Measurements from ENCODE around the gene MSRB1. TPM values are rescaled to one million over a fixed set of nuclear protein-coding genes. Genes with fewer than 3 reads are reported as not detected.
A peak's percentile ranks its signal among the peaks of the same experiment; 100 is the strongest.
"Not testable (repeated sequence)": the region's sequence is repeated elsewhere in the genome, so short reads cannot be mapped to it uniquely, and the experiment has no call there.

MSRB1 gene
- total RNA-seq, 2 donors from 2014 or later: 21.2 to 37.6 TPM

- H3K27me3 ChIP-seq (replicated peaks; ENCODE audit: insufficient read depth): no peaks in the 10 kb centered on the region
- no peak overlapping the region for H3K27ac ChIP-seq
- no peak for DNase-seq (ENCODE audit: low spot score)
- peaks cover 3 to 13% of the 10 kb centered on the region in 2 donors for H3K4me1 ChIP-seq (ENCODE audit: control insufficient read depth in 1 of 2, low read depth in 2 of 2)
- H3K9me3 ChIP-seq: no peaks in the 10 kb centered on the region
- H3K4me3 ChIP-seq: no peak overlapping the region
- peaks cover 11% of the 10 kb centered on the region for H3K36me3 ChIP-seq
- TF ChIP-seq CTCF (IDR thresholded peaks at IDR 0.05): no peak
- ATAC-seq (ENCODE audit: insufficient number of reproducible peaks, low FRiP score, low read depth): no peak
Observed at GRCh38 chr16:1944612-1945199, 1.7 kb upstream of the MSRB1 start.

- TF ChIP-seq CTCF (IDR thresholded peaks at IDR 0.05): no peak
- peaks cover 3 to 13% of the 10 kb centered on the region in 2 donors for H3K4me1 ChIP-seq (ENCODE audit: control insufficient read depth in 1 of 2, low read depth in 2 of 2)
- H3K27ac ChIP-seq: peak overlapping the region; percentile 82 to 90
- DNase-seq (ENCODE audit: low spot score) (no peak), ATAC-seq (ENCODE audit: insufficient number of reproducible peaks, low FRiP score, low read depth) (no peak)
- H3K36me3 ChIP-seq: peaks cover 30% of the 10 kb centered on the region
- peak overlapping the region; percentile 97 for H3K4me3 ChIP-seq
- no peaks in the 10 kb centered on the region for H3K27me3 ChIP-seq (replicated peaks; ENCODE audit: insufficient read depth)
- no peaks in the 10 kb centered on the region for H3K9me3 ChIP-seq
Observed at GRCh38 chr16:1942047-1942809, 771 bp downstream of the MSRB1 start.

- ATAC-seq (ENCODE audit: insufficient number of reproducible peaks, low FRiP score, low read depth): no peak
Observed at GRCh38 chr16:1941162-1942046, 1.6 kb downstream of the MSRB1 start.

GRCh38 chr16:1940273-1941161 is 2.5 kb downstream of the MSRB1 start:
- no peak for TF ChIP-seq CTCF (IDR thresholded peaks at IDR 0.05)
- no peaks in the 10 kb centered on the region for H3K9me3 ChIP-seq

More at GRCh38 chr16:1941162-1942046, 1.6 kb downstream of the MSRB1 start:
- DNase-seq (ENCODE audit: low spot score): no peak
- Histone ChIP-seq H3K9me3 (no peaks in the 10 kb centered on the region), H3K4me1 (ENCODE audit: control insufficient read depth in 1 of 2, low read depth in 2 of 2) (peaks cover 3 to 13% of the 10 kb centered on the region in 2 donors), H3K36me3 (peaks cover 36% of the 10 kb centered on the region), H3K4me3 (peak overlapping the region; percentile 97), H3K27ac (peak overlapping the region; percentile 2 to 90), H3K27me3 (replicated peaks; ENCODE audit: insufficient read depth) (no peaks in the 10 kb centered on the region)
- no peak for TF ChIP-seq CTCF (IDR thresholded peaks at IDR 0.05)

GRCh38 chr16:1939833-1940232 is 3.2 kb downstream of the MSRB1 start:
- H3K4me3 ChIP-seq; H3K9me3 ChIP-seq; H3K27me3 ChIP-seq (replicated peaks; ENCODE audit: insufficient read depth); DNase-seq (ENCODE audit: low spot score); H3K27ac ChIP-seq; ATAC-seq (ENCODE audit: insufficient number of reproducible peaks, low FRiP score, low read depth): not testable (repeated sequence)
- Histone ChIP-seq H3K36me3 (peaks cover 36% of the 10 kb centered on the region), H3K4me1 (ENCODE audit: control insufficient read depth in 1 of 2, low read depth in 2 of 2) (peaks cover 3 to 13% of the 10 kb centered on the region in 2 donors)

More at GRCh38 chr16:1940273-1941161, 2.5 kb downstream of the MSRB1 start:
- no peaks in the 10 kb centered on the region for H3K27me3 ChIP-seq (replicated peaks; ENCODE audit: insufficient read depth)
- no peak overlapping the region for H3K4me3 ChIP-seq
- DNase-seq (ENCODE audit: low spot score) (no peak), ATAC-seq (ENCODE audit: insufficient number of reproducible peaks, low FRiP score, low read depth) (no peak)
- H3K27ac ChIP-seq: no peak overlapping the region
- H3K36me3 ChIP-seq: peaks cover 36% of the 10 kb centered on the region
- H3K4me1 ChIP-seq (ENCODE audit: control insufficient read depth in 1 of 2, low read depth in 2 of 2): peaks cover 3 to 13% of the 10 kb centered on the region in 2 donors
